Left ventricle myocardium superior (tissue), 1 donor: ENCODE measurements around the gene SYNE1. TPM values are rescaled to one million over a fixed set of nuclear protein-coding genes. Genes with fewer than 3 reads are reported as not detected.
"Not testable (repeated sequence)": the region's sequence is repeated elsewhere in the genome, so short reads cannot be mapped to it uniquely, and the experiment has no call there.

ENCODE experiments used
- ATAC-seq: fragments of 200-7000 bp; cut with Tn5 transposase; one replicate; pipeline ENCODE4 v1.9.1; 2020; ENCODE audit warnings: mild to moderate bottlenecking, moderate library complexity
- DNase-seq: peaks from one replicate; pipeline ENCODE4 v3.0.0-alpha.2; 2020
- intact Hi-C: fragments of 100-400 bp; cut with micrococcal nuclease; formaldehyde crosslinking; loops from one replicate; pipeline ENCODE4 v1.11.0; 2022
- total RNA-seq: library from RNA; stranded (reverse); fragmentation: NEBNext Ultra II Directional; extraction: Animal tissue kit (Norgen Biotek cat#: 25700); gene quantifications from one replicate; pipeline ENCODE4 v1.2.1, GENCODE V29; 2021
- donor health status: DM: no; HTN: yes; CAD: no; lungs with severe emphysema.

Gene SYNE1
- total RNA-seq, 1 donor from 2014 or later, result 80.8 TPM

DNA sequence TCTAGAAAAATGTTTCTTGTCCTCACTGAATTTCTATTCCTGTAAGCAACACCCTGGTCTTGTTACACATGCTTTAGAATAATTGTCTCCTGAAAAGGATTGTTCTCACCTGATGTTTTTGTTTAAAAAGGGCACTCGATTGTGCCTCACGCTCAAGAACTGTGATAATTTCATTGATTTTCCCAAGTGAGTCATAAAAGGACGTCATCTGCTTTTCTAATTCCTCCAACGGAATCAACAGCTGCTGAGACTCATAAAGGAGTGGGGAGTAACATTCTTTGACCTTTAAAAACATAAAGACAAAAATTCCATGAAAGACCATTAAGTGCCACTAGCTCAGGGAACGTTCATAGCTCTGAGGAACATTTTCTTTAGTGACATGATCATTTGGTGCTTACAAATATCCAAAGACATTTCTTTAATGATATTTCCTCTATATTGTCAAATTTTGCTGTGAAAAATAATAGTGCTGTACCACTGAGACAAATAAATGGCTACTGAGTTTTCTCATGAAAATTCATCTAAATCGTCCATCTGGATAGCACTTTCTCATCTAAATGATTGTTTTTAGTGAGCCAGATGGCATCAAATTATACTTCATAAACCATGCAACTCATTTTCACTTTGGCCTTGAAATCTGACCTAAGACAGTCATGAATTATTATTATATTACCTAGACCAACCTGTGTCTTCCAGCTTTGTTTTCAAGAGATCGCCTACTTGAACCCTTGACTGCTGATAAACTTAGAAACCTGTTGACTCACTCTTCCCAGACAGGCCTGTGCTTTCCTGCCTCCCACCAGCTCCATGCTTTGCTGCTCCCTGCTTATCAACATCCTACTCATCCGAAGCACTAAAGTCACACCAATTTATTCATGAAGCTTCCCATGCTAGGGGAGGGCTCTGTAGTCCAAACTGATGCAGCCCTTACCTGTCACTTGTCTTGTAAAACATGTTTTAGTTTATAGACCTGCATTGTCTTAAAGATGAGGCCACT is 178.2 kb downstream of the SYNE1 start:
- DNase-seq (no peak), ATAC-seq (no peak)
- intact Hi-C loops, result no loop called here

DNA sequence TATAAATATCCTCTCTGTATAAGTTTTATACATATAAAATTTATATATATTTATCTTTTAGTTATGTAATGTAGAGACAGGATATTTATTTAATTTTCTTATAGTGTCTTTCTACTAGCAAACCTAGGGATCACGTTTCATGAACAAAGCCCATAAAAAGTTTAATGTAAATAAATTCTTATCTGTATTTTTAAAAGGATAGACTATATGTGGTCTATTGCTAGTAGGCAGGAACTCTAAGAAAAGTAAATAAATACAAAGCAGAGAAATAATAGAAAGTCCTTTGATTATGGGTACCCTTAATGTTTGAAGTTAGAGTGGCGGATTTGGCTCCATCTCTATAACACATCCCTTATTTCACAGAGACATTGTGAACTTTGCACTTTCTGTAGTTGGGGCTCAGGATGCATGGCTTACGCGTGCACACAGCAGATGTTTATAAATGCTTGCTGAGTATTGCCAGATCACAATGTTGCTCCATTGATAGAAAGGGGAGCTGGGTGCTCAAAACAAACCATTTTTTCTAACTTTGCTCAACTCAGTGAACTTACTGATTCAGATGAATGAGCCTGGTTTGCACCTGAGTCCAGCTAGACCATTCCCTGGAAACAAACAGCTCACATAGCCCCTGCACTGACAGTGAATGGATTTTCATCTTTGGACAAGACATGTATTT is 179.1 kb downstream of the SYNE1 start:
- intact Hi-C loops, result no loop called here
- DNase-seq, result no peak
- ATAC-seq, result no peak

DNA sequence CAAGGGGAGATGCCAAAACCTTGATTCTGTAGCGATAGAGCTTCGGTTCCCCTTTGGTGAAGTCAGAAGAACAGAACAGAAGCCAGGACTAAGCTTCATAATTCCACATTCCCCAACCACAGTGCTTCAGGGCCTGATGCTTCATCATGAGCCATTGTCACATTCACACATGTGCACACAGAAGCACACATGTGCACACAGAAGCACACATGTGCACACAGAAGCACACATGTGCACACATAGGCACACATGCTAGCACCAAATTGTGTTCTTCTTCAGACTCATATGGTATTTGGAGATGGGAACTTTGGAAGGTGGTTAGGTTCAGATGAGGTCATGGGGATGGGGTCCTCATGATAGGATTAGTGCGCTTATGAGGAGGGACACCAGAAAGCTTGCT is 183.2 kb downstream of the SYNE1 start:
- ATAC-seq (no peak), DNase-seq (no peak)
- intact Hi-C loops, result no loop called here

DNA sequence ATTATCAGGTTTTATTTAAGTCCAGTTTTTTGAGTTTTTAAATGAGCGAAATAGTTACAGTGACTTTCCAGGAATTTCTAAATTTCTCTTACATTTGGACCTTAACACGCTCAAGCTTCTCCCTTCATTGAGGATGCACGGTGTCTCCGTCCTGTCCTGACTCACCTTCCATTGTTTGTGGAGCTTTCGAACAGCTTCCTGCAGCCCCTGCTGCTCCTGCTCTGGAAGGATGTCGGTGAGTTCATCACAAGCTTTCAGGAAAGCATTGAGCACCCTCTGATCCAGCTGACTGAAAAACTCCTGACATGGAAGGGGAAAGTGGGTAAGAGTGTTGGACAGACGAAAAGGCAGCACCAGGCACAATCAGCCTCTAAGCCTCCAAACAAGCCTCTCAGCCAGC is 183.7 kb downstream of the SYNE1 start:
- no peak for ATAC-seq
- intact Hi-C loops, result no loop called here
- DNase-seq, result no peak

GRCh38 chr6:152452639-152453038 is 184.5 kb downstream of the SYNE1 start:
- ATAC-seq, result no peak
- DNase-seq, result no peak
- intact Hi-C loops, result no loop called here

- intact Hi-C loops, result no loop called here
- ATAC-seq, result no peak
- no peak for DNase-seq
Measured at GRCh38 chr6:152450519-152450918, 186.6 kb downstream of the SYNE1 start.

GRCh38 chr6:152441902-152442301 is 195.3 kb downstream of the SYNE1 start:
- DNase-seq (no peak), ATAC-seq (no peak)
- intact Hi-C loops, result no loop called here

- intact Hi-C loops, result no loop called here
- DNase-seq (no peak), ATAC-seq (no peak)
Measured at GRCh38 chr6:152435816-152436215, 201.3 kb downstream of the SYNE1 start.

- DNase-seq (no peak), ATAC-seq (no peak)
- intact Hi-C loops, result no loop called here
Measured at GRCh38 chr6:152432758-152433157, 204.4 kb downstream of the SYNE1 start.

DNA sequence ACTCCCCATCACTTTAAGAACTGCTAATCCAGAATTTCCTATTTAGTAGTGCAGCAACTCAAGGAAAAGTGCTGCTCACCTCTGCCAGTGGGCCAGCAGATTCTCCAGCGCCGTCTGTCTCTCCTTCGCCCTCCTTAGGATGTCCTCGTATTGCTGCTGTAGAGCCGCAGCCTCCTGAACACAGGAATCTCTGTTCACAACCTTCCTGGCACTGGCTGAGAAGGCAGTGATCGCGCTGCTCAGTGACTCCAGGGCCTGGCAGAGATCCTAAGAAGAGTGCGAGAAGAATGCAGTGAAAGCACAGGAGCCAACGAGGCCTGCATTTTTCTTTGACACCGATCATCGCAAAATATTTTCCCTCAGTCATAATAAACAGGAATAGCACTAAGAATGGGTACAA is 209.0 kb downstream of the SYNE1 start:
- intact Hi-C loops, result no loop called here
- DNase-seq (no peak), ATAC-seq (no peak)

GRCh38 chr6:152426276-152426675 is 210.9 kb downstream of the SYNE1 start:
- intact Hi-C loops, result no loop called here
- DNase-seq, result no peak
- no peak for ATAC-seq

DNA sequence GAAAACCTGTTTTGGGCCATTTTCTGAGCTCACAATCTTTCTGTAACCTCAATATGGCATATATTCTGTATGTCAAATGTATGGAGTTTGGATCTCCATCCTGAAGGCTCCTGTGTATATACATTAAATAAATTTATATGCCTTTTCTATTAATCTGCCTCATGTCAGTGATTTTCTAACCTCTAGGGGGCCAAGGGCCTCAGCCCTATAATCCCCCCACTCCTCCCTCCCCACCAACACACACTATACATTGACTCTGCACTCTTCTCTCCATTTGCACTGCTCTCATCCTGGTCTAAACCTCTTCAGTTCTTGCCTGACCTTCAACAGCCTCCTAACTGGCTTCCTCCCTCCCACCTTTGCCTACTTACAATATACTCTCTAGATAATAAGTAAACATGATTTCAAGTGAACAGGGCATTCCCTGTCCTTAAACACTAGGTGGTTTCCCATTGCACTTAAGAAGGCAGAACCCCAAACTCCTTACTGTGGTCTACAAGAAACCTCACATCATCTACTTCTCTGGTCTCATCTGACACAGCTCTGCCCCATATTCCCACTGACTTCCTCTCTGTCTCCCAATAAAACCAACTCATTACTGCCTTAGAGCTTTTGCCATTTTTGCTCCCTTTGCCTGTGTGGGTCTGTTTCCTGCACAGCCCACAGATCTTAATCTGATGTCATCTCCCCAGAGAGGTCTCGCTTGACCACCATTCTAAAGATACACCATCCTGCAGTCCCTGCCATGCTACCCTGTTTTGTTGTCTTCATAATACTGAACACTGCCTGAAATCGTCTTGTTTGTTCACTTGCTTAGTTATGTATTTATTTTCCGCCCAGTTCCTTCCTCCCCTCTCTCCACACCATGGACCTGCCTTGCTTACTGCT is 213.7 kb downstream of the SYNE1 start:
- intact Hi-C loops, result no loop called here
- ATAC-seq (no peak), DNase-seq (no peak)

DNA sequence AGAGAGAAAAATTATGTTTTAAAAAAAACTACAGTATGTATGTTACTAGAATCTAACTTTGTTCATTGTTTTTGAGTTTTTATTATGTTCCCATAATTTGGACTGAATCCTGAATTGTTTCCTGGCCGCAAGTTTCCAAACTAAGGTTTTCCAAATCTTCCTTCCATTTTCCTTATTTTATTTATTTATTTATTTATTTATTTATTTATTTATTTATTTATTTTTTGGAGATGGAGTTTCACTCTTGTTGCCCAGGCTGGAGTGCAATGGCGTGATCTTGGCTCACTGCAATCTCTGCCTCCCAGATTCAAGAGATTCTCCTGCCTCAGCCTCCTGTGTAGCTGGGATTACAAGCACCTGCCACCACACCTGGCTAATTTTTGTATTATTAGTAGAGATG is 215.7 kb downstream of the SYNE1 start:
- ATAC-seq, intact Hi-C loops, DNase-seq: not testable (repeated sequence)

GRCh38 chr6:152420696-152421095 is 216.5 kb downstream of the SYNE1 start:
- ATAC-seq (no peak), DNase-seq (no peak)
- intact Hi-C loops, result no loop called here

DNA sequence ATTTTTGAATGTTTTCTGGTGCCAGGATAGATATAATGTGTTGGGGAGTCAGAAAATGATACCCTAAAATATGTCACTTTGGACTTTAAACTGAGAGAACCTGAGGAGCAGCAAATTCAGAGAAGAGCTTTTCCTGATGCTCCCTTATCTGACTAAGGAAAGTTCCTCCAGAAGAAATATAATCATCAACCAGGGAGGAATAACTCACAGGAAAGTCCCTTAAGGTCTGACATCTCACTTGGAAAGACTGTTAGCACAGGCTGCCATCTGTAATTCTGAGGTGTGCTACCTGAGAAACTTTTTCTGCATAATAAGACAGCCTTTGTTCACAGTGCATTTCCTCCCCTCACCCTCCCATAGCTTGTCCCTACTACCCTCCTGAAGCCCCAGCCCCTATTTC is 218.6 kb downstream of the SYNE1 start:
- intact Hi-C loops, result no loop called here
- DNase-seq (no peak), ATAC-seq (no peak)

GRCh38 chr6:152416652-152417051 is 220.5 kb downstream of the SYNE1 start:
- ATAC-seq (no peak), DNase-seq (no peak)
- intact Hi-C loops, result no loop called here

DNA sequence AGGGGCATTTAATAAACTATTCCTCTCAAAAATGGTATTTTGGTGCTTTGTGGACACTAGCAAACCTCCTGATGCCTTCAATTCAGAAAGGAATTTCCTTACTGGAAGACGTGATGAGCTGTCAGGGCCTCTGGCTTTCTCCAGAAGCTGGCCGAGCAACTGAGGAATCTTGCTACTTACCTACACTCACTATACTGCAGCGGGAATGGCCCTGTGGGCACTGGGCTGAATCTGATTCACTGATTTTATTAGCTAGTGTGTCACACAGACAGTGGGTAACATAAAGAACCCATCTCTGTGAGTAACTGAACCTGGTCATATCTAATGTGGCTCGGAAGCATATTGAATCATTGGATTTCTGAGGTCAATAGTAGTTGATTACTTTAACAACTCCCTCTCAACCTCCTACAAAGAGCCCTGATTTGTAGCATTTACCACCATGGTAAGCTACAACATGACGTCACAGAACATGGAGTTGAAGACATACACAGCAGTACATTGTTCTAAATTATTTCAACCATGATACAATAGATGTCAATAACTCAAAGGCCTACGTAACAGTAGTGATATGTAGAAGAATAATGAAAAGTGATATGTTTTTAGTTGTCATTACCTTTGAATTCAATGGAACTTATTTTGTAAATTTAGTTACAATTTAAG is 232.1 kb downstream of the SYNE1 start:
- intact Hi-C loops, result no loop called here

GRCh38 chr6:152404086-152404857 is 232.9 kb downstream of the SYNE1 start:
- no peak for ATAC-seq
- intact Hi-C loops, result no loop called here

More for the DNA sequence above, 232.1 kb downstream of the SYNE1 start:
- ATAC-seq (no peak), DNase-seq (no peak)

More at GRCh38 chr6:152404086-152404857, 232.9 kb downstream of the SYNE1 start:
- DNase-seq, result no peak
